MM.1S (cell line): ENCODE results near the gene KCNQ2.

Experiments
- CTCF ChIP-seq: fragments of 300-600 bp; sonication (generic); IDR thresholded peaks from 2 replicates; pipeline ENCODE4 v1.5.1; 2016; ENCODE audit warnings: antibody characterized with exemption, low read length, mixed read lengths
- EZH2 ChIP-seq: fragments of 300-600 bp; sonication (generic); optimal IDR thresholded peaks from 2 replicates; pipeline ENCODE3; 2017; ENCODE audit warnings: low read depth, mild to moderate bottlenecking, antibody characterized with exemption, low read length, mixed read lengths
- EZH2phosphoT487 ChIP-seq: fragments of 300-600 bp; sonication (generic); IDR thresholded peaks from 2 replicates; pipeline ENCODE4 v1.6.1; 2018; ENCODE audit warnings: antibody characterized with exemption, low read length

- TF ChIP-seq CTCF (no peak), EZH2phosphoT487 (no peak), EZH2 (no peak)
These were observed 88.1 kb downstream of the KCNQ2 start for GRCh38 chr20:63384336-63384735.
